ENCODE data around the gene KIF6.

KIF6 gene

DNA sequence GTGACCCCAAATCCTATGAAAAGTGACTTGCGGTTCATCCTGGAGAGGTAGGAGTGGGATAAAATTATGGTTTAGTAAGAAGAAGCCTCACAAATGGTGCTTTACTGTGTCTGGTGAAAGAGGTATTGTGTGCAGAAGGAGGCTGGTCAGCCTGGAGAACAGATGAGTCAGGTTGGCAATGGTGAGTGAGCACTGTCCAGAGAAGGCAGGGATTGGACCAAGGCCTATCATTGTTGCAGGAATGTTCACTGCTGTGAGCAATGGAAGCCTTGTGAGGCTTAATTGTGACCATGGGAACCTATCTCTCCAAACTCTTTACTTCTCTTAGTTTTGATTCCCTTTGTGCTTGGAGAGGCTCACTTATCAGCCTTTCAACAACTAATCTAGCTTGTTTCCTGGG is 313.7 kb downstream of the KIF6 start:
- no peak for DNase-seq

DNA sequence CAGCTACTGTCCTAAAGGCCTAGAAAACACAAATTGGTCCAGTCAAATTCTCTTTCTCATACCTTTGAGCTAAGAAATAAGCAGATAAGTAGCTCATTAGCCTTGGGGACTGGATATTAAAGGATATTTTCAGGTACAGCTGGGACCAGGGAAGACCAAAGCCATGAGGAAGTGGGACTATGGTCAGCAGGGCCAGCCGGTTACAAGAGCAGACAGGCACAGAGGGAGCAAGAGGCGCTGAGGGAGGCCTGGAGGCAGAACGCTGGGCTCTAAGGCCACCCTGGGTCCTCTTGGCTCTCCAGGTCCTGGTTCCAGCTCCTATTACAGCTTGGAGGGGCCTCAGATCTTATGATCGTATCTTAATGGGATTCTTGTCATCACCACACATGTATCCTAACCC is 314.2 kb downstream of the KIF6 start:
- no peak for DNase-seq

DNA sequence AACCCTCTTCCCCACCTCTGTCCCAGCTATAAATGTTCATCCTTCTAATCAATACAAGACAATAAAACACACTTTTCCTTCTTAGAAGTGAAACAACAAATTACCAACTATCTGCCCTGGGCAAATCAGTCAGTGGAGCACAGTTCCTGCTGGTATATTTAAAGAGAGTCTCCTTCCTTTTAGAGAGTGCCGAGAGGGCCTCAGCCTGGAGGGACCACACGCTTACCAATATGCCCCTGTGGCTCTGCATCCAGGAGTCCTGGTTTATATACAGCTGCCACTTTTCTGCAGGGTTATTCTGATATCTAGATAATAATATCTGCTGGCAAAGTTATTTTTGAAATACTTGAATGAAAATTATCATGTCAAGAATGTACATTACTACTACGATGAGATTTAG is 315.3 kb downstream of the KIF6 start:
- DNase-seq, result no peak

DNA sequence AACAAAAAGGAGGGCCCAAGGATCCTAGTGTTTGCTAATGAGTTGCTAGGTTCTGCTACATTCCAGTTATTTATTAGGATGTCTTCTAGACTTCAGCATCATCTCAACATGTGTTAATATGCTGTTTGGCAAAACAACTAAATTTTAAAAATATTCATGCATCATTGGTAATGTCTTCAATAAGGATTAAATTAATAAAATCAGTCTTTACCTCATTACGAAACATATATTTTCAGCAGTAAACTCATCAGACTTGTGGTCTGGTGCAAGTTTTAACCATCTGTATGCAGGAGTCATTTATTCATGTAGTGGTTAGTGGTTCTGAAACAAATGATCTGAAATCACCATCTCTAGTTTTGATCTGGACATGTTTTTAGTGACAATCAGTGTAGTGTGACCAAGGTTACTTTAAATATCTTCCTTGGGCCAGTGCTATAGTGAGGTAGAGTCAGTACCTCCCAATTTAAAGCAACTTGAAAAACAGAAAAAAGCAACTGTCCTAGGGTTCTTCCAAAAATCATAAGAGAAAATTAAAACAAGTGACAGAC is 317.7 kb downstream of the KIF6 start:
- no peak for DNase-seq

GRCh38 chr6:39404312-39404711 is 320.9 kb downstream of the KIF6 start:
- DNase-seq, result no peak

GRCh38 chr6:39403304-39403703 is 321.9 kb downstream of the KIF6 start:
- no peak for DNase-seq

- DNase-seq, result no peak
Measured at GRCh38 chr6:39402239-39402751, 322.9 kb downstream of the KIF6 start.

GRCh38 chr6:39401376-39401775 is 323.8 kb downstream of the KIF6 start:
- no peak for DNase-seq

- no peak for DNase-seq
Measured at GRCh38 chr6:39400026-39400425, 325.2 kb downstream of the KIF6 start.

- DNase-seq, result no peak
Measured at GRCh38 chr6:39396854-39397253, 328.4 kb downstream of the KIF6 start.

DNA sequence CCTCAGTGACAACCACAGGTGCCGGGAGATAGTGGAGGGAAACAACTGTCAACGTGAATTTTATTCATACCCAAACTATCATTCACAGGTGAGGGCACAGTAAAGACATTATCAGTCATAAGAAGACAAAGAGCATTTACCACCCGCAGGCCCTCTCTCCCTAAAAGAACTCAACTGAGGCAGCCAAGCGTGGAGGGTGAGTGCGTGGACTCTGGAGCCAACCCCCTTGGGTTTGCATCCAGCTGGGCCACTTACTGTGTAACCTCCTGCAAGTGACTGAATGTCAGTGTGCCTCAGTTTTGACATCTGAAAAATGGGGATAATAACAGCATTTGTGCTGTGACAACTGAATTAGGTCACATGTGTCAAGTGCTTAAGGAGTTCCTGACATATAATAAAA is 332.1 kb downstream of the KIF6 start:
- no peak for DNase-seq

DNA sequence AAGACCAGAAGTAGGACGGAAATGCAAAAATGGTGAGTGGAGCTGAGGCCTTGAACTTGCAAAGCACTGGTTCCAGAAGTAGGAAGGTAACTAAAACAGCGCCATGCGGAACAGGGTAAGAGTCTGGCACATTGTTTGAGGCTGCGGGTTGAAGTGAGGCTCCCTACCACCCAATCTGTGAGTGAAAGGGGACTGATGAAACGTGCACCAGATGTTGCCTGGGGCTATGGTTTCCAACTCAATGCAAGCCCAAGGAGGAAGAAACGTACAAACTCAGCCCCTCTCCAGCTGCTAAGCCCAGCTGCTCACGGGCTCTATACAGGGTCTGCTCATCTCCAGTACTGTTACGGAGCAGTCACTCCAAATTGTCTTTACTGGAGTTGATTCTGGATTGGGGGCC is 334.0 kb downstream of the KIF6 start:
- no peak for DNase-seq

GRCh38 chr6:39389484-39389767 is 335.8 kb downstream of the KIF6 start:
- DNase-seq, result no peak

GRCh38 chr6:39388606-39389483 is 336.4 kb downstream of the KIF6 start:
- no peak for DNase-seq

GRCh38 chr6:39387785-39388184 is 337.4 kb downstream of the KIF6 start:
- DNase-seq, result no peak

DNA sequence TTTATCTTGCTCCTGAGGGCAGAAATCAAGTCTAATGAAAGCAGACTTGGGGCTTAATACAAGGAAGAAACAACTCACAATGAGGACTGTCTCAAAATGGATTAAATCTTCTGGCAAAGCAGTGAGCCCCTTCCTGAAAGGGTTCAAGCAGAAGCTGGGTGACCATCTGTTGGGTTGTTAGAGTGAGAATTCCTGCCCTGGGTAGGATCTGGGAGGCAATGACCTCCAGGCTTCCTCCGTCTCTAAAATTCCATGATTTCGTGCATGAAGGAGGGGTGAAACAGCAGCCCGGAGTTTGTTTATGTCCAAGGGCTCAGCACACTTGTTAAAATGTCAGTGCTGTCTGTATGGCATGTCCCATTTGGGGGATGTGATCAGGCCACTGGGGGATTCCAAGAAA is 338.7 kb downstream of the KIF6 start:
- DNase-seq, result no peak

DNA sequence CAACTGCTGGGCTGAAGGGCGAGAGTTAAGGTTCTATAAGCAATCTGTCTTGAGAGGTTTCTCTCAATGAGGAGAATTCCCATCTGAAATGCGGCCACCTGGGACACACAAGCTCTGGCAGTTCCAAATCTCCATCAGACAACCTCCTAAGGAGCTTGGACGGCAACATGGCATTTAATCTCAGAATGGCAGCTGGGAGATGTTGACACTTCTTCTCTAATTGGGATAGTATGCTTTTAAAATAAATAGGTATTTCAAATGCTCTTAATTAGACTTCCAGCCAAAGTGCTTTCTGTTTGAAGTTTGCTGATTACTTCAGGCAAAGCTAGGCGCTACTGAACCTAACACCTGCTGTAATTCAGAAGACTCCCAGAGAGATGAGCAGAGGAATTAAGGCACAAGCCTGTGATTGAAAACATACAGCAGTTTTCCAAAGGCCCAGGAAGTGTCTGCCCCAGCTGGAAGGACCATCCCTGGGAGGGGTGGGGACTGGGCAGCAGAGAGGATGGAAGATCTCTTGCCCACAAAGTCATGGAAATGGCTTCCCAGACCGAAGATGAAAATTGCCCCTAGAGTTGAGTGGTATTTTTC is 343.6 kb downstream of the KIF6 start:
- DNase-seq, result no peak

- no peak for DNase-seq
Measured at GRCh38 chr6:39380837-39381549, 344.2 kb downstream of the KIF6 start.

DNA sequence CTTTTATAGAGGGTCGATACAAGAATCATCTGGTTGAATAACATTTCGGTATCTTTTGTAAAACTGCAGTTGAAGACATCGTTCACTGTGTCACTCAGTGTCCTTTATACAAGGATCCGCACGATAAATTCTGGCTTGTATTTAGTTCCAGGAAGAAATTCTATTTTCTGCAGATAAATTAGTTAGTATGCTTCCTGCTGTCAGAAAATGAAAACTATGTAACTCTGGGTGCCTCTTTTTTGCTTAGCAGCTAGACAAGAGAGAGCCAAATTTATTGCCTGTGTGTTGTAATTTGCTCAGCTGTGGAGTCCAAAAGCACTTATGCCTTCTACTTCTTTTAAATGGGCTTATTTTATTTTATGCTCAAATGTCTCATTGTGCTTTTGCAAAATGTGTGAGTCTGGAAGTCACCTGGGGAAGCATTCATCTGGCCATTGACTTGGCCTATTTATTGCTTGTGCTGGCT is 346.2 kb downstream of the KIF6 start:
- no peak for DNase-seq

DNA sequence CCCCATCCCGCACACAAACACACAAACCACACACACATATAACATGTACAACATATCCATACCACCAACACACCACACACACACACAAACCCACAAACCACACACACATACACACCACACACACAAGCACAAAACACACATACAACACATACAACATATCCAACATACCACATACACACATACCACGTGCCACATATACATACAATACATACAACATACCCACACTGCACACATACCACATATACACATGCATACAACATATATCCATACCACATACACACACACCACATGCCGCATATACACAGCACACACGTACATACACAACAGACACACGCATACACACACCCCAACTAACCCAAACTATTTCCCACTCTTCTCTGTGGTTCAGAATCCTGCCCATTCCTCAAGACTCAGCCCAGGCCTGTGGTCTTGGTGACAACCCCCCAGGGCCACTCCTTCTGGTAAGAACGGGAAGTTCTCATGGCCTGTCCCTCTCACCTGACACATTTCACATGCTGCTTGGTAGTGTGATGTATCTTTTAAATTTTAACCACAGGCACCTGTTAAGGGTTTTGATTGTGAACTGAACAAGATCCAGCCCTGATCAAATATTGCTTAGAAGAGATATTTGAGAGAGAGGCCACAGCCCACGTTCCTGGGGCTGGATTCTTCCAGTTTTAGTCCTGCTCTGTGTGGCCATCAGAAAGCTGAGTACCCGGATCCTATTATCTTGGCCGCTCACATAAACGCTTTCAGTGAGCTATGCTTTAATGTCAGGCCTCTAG is 346.8 kb downstream of the KIF6 start:
- no peak for DNase-seq

DNA sequence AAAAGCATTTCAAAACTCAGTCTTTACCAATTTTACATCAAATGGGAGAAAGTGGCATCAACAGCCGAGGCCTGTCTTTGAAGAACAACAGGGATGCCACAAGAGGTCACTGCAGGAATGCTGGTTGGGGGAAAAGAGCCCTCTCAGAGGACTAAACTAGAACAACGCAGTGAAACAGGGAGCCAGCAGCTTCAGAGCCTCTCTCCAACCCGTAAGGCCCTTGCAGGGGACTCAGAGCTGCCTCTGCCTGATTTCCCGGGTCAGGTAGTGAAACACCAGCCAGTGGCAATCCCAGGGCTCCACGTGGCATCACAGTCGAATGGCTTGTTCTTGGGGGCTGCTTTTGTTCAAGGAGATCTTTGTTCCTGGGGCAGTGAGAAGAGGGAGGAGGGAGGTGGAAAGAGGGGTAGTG is 347.7 kb downstream of the KIF6 start:
- no peak for DNase-seq

GRCh38 chr6:39375405-39375804 is 349.8 kb downstream of the KIF6 start:
- DNase-seq, result no peak

DNA sequence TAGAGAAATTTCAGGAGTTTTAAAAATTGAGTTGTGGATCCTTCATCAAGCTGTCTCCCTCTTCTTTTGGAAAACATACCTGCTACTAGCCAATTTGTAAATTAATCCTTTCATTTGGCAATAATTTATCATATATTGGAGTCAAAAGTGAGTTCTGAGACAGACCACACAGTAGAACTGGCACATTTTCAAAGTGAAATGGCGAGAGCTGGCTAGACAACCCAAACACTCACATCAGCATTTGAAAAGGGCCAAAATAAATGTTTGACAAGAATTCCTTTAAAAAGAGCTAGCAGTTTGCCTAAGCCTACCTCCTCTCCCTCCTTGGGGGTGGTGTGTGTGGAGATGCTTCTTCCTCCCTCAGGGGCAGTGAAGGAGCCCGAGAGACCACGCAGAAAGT is 354.8 kb downstream of the KIF6 start:
- no peak for DNase-seq
